ENCODE results near the gene IL2RG.

GRCh38 chrX:71103110-71103983 is 8.0 kb downstream of the IL2RG start:
- TF ChIP-seq CTCF (IDR thresholded peaks at IDR 0.05; ENCODE audit: low read length): no peak
- TF ChIP-seq EZH2 (IDR thresholded peaks at IDR 0.05; ENCODE audit: borderline replicate concordance, low read length): no peak
